IPS-18c (cell line): ENCODE data around the gene PDE2A.

Experiments
- H3K4me3 ChIP-seq: 2 replicates; pipeline ENCODE4 v1.7.0; 2013; ENCODE audit warnings: low read depth, mild to moderate bottlenecking, low read length, moderate library complexity; ENCODE audit not compliant: insufficient read depth
- H3K9me3 ChIP-seq: one replicate; pipeline ENCODE4 v1.6.1; 2013; ENCODE audit warnings: mild to moderate bottlenecking, low read length, moderate library complexity; ENCODE audit not compliant: control insufficient read depth, insufficient read depth

Gene PDE2A

GRCh38 chr11:72652133-72652532 is 22.1 kb downstream of the PDE2A start:
- no peaks in the 10 kb centered on the region for H3K9me3 ChIP-seq
- no peak overlapping the region for H3K4me3 ChIP-seq

- Histone ChIP-seq H3K4me3 (no peak overlapping the region), H3K9me3 (no peaks in the 10 kb centered on the region)
Observed at GRCh38 chr11:72649215-72649976, 24.8 kb downstream of the PDE2A start.

- Histone ChIP-seq H3K9me3 (no peaks in the 10 kb centered on the region), H3K4me3 (no peak overlapping the region)
Observed at GRCh38 chr11:72648384-72649136, 25.7 kb downstream of the PDE2A start.

GRCh38 chr11:72647882-72648281 is 26.3 kb downstream of the PDE2A start:
- H3K4me3 ChIP-seq = no peak overlapping the region
- H3K9me3 ChIP-seq = no peaks in the 10 kb centered on the region

- no peaks in the 10 kb centered on the region for H3K9me3 ChIP-seq
Observed at GRCh38 chr11:72646472-72646871, 27.8 kb downstream of the PDE2A start.

GRCh38 chr11:72646024-72646423 is 28.2 kb downstream of the PDE2A start:
- Histone ChIP-seq H3K9me3 (no peaks in the 10 kb centered on the region), H3K4me3 (no peak overlapping the region)

More at GRCh38 chr11:72646472-72646871, 27.8 kb downstream of the PDE2A start:
- no peak overlapping the region for H3K4me3 ChIP-seq

- Histone ChIP-seq H3K4me3 (peak overlapping the region; percentile 50), H3K9me3 (no peaks in the 10 kb centered on the region)
Observed at GRCh38 chr11:72643547-72643946, 30.7 kb downstream of the PDE2A start.

- Histone ChIP-seq H3K4me3 (peak overlapping the region; percentile 50), H3K9me3 (no peaks in the 10 kb centered on the region)
Observed at GRCh38 chr11:72642884-72643522, 31.2 kb downstream of the PDE2A start.

GRCh38 chr11:72642043-72642883 is 32.0 kb downstream of the PDE2A start:
- Histone ChIP-seq H3K4me3 (peak overlapping the region; percentile 50), H3K9me3 (no peaks in the 10 kb centered on the region)

GRCh38 chr11:72641522-72642042 is 32.6 kb downstream of the PDE2A start:
- peak overlapping the region; percentile 43 for H3K4me3 ChIP-seq
- H3K9me3 ChIP-seq = no peaks in the 10 kb centered on the region

- Histone ChIP-seq H3K4me3 (no peak overlapping the region), H3K9me3 (no peaks in the 10 kb centered on the region)
Observed at GRCh38 chr11:72639502-72640375, 34.5 kb downstream of the PDE2A start.

- no peak overlapping the region for H3K4me3 ChIP-seq
- H3K9me3 ChIP-seq = no peaks in the 10 kb centered on the region
Observed at GRCh38 chr11:72637926-72638325, 36.3 kb downstream of the PDE2A start.

- Histone ChIP-seq H3K9me3 (no peaks in the 10 kb centered on the region), H3K4me3 (no peak overlapping the region)
Observed at GRCh38 chr11:72637198-72637597, 37.0 kb downstream of the PDE2A start.

- no peaks in the 10 kb centered on the region for H3K9me3 ChIP-seq
Observed at GRCh38 chr11:72636376-72636775, 37.8 kb downstream of the PDE2A start.

GRCh38 chr11:72635933-72636332 is 38.3 kb downstream of the PDE2A start:
- H3K9me3 ChIP-seq = no peaks in the 10 kb centered on the region
- H3K4me3 ChIP-seq = no peak overlapping the region

More at GRCh38 chr11:72636376-72636775, 37.8 kb downstream of the PDE2A start:
- H3K4me3 ChIP-seq = no peak overlapping the region

GRCh38 chr11:72635309-72635915 is 38.8 kb downstream of the PDE2A start:
- Histone ChIP-seq H3K9me3 (no peaks in the 10 kb centered on the region), H3K4me3 (no peak overlapping the region)
